Transverse colon (tissue), 4 donors: ENCODE measurements around the gene LSM7. TPM values are rescaled to one million over a fixed set of nuclear protein-coding genes. Genes with fewer than 3 reads are reported as not detected.
"Not testable (repeated sequence)": the region's sequence is repeated elsewhere in the genome, so short reads cannot be mapped to it uniquely, and the experiment has no call there.

ENCODE experiments used
- DNase-seq: peaks from one replicate; pipeline ENCODE4 v3.0.0-alpha.2; 2019
- H3K27ac ChIP-seq, 4 donors: fragments of 200-600 bp; sonication (generic); 2 replicates each; pipeline ENCODE4 v1.5.1; 2016 to 2018; ENCODE audit warnings: inconsistent platforms in 4 of 4
- H3K27me3 ChIP-seq: fragments of 200-600 bp; sonication (generic); 2 replicates; pipeline ENCODE4 v1.5.1; 2017; ENCODE audit warnings: inconsistent platforms
- H3K36me3 ChIP-seq, 4 donors: fragments of 200-600 bp; sonication (generic); 2 replicates each; pipeline ENCODE4 v1.5.1; 2017 to 2019; ENCODE audit warnings: inconsistent platforms in 4 of 4
- H3K4me1 ChIP-seq, 4 donors: fragments of 200-600 bp; sonication (generic); 2 replicates each; pipeline ENCODE4 v1.5.1; 2017 to 2020; ENCODE audit warnings: inconsistent platforms in 4 of 4
- H3K4me3 ChIP-seq, 4 donors: fragments of 200-600 bp; sonication (generic); 1 replicate in 1 of 4; 2 replicates in 3 of 4; pipeline versions ENCODE4 v1.5.1 to v1.6.1; 2017 to 2019; ENCODE audit warnings: inconsistent platforms in 4 of 4
- H3K9me3 ChIP-seq, 2 donors: fragments of 200-600 bp; sonication (generic); 2 replicates each; pipeline ENCODE4 v1.5.1; 2017 to 2019; ENCODE audit warnings: inconsistent platforms in 2 of 2
- EP300 ChIP-seq: sonication (generic); formaldehyde crosslinking; IDR thresholded peaks from one replicate; pipeline ENCODE4 v1.6.1; 2017; ENCODE audit warnings: antibody characterized with exemption, low read depth
- POLR2A ChIP-seq: fragments of 450-650 bp; IDR thresholded peaks from one replicate; pipeline ENCODE4 v1.6.1; 2016; ENCODE audit warnings: antibody characterized with exemption, mild to moderate bottlenecking, moderate library complexity
- POLR2AphosphoS5 ChIP-seq, 3 donors: sonication (generic); formaldehyde crosslinking; IDR thresholded peaks; one replicate each; pipeline ENCODE4 v1.6.1; 2016; ENCODE audit warnings: antibody characterized with exemption in 3 of 3
- WGBS, 2 donors: methylation state at CpG; one replicate each; pipeline ENCODE4 v1.1.5; 2018; ENCODE audit warnings: low coverage in 1 of 2; 5-methylcytosine and 5-hydroxymethylcytosine counted together
- in situ Hi-C, 4 donors: fragments of 200-750 bp; cut with MboI; loops; one replicate each; pipeline versions ENCODE4 v1.15.0 to v1.15.1; 2017; ENCODE audit warnings: low sequenced_read_pairs in 3 of 4, low pct_ligation_motif_present in 1 of 4, low pct_unique_long_range_greater_than_20kb in 1 of 4
- intact Hi-C: fragments of 100-400 bp; cut with DNase I; formaldehyde crosslinking; loops from one replicate; pipeline ENCODE4 v1.15.1; 2023; ENCODE audit warnings: low total_unique reads
- total RNA-seq, 4 donors: library from RNA; depleted of rRNA; stranded (reverse); fragments of >200 nt; gene quantifications; one replicate each; pipeline ENCODE4 v1.1.0, GENCODE V29; 2016
- TF ChIP-seq, protein P1 (sequence below), 5 experiments: fragments of 200-600 bp in 3 of 5; fragments of 450-650 bp in 2 of 5; sonication (generic) in 3 of 5; IDR thresholded peaks; 1 replicate in 2 of 5; 2 replicates in 3 of 5; pipeline ENCODE4 v1.5.1; 2016 to 2017; ENCODE audit warnings: antibody characterized with exemption in 5 of 5, inconsistent platforms in 3 of 5, mild to moderate bottlenecking in 2 of 5, moderate library complexity in 1 of 5

Gene LSM7
- total RNA-seq, 4 donors from 2014 or later: 62.9 to 151 (median 132) TPM

DNA sequence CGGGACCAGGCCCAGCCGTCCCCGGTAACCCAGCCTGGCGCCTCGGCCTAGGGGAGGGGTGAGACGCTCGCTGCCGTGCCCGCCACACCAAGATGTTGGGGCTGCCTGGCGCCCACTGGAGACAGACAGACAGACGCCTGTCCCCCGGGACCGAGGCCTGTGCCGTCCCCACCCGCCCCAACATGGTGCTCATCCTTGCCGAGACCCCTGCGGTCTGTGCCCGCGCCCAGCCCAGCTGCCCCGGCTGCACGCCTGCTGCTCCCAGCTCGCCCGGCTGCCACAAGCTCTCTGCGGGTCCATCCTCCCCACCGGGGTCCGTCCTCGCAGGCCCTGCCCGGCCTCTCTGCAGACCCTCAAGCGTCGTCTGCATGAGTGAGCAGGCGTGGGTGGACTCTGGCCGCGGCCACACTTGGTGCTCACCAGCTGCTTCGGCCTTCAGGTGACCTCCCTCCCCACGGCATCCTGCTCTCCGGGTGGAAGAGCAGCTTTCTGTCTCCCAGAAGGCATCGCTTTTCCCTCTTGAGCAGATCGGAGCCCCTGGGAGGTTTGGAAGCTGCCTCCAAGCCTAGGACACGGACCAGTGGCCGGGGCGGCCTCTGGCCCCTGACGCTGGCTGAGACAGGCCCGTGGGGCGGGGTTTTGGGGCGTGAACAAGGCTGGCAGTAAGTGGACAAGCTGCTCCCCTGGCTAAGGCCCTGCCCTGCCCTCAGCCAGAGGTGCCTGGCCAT lies 24.9 kb upstream of the LSM7 start:
- TF ChIP-seq, protein P1, sequence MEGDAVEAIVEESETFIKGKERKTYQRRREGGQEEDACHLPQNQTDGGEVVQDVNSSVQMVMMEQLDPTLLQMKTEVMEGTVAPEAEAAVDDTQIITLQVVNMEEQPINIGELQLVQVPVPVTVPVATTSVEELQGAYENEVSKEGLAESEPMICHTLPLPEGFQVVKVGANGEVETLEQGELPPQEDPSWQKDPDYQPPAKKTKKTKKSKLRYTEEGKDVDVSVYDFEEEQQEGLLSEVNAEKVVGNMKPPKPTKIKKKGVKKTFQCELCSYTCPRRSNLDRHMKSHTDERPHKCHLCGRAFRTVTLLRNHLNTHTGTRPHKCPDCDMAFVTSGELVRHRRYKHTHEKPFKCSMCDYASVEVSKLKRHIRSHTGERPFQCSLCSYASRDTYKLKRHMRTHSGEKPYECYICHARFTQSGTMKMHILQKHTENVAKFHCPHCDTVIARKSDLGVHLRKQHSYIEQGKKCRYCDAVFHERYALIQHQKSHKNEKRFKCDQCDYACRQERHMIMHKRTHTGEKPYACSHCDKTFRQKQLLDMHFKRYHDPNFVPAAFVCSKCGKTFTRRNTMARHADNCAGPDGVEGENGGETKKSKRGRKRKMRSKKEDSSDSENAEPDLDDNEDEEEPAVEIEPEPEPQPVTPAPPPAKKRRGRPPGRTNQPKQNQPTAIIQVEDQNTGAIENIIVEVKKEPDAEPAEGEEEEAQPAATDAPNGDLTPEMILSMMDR (IDR thresholded peaks at IDR 0.05): no peak
- no peak for TF ChIP-seq EP300
- TF ChIP-seq POLR2A: no peak
- TF ChIP-seq POLR2AphosphoS5 (IDR thresholded peaks at IDR 0.05): no peak
- Histone ChIP-seq H3K4me3 (no peak overlapping the region), H3K27me3 (no peaks in the 10 kb centered on the region), H3K27ac (no peak overlapping the region), H3K9me3 (no peaks in the 10 kb centered on the region), H3K36me3 (peaks cover 0 to 4% (median 2%) of the 10 kb centered on the region in 4 donors), H3K4me1 (no peaks in the 10 kb centered on the region)
- intact Hi-C loops: no loop called here
- in situ Hi-C loops: no loop called here
- DNase-seq: no peak
- 90% methylated on average over 28 of the region's 45 CpGs; no CpG with 5 or more reads in 1 of the 2 donors for WGBS, 2 donors

DNA sequence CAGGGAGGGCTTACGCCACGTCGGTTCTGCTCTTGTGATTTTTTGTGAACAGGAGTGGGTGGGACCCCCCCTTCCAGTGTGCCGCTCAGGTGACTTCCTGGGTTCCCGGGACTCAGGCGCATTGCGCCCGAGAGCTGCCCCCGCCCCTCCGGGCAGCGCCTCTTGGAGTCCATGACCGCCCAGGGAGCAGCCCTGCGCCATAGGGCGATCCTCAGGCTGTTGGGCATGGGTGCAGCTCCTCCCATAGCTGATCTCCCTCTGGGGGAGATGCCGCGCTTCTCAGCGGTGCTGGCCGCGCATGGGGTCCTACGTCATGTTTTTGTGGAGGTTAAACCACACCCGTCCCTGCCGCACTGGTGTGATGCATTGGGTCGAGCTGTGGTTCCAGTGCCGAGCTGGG lies 23.7 kb upstream of the LSM7 start:
- 84 to 94% methylated on average over 5 to 24 of the region's 24 CpGs for WGBS, 2 donors
- in situ Hi-C loops: no loop called here

DNA sequence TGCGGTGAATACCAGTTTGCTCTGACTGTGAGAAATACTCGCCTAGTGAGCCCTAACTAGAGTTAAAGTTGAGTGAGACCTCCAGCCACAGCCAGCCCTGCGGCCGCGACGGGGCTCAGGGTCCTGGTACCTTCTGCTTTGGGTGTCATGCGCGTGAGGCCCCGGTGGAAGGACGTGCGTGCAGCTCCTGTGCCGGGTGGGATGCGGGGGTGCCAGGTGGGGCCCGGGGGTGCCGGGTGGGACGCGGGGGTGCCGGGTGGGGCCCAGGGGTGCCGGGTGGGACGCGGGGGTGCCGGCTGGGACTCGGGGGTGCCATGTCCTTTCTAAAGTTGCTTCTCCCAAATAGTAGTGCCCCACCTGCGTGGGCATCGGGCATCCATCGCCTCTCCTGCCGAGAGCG lies 23.2 kb upstream of the LSM7 start:
- WGBS, 2 donors: 83 to 95% methylated on average over 2 to 15 of the region's 28 CpGs
- peaks cover 0 to 4% (median 2%) of the 10 kb centered on the region in 4 donors for H3K36me3 ChIP-seq

More for the DNA sequence above, 23.7 kb upstream of the LSM7 start:
- H3K27me3 ChIP-seq: no peaks in the 10 kb centered on the region
- intact Hi-C loops: no loop called here
- no peak for TF ChIP-seq POLR2A
- no peak for TF ChIP-seq POLR2AphosphoS5 (IDR thresholded peaks at IDR 0.05)
- TF ChIP-seq EP300: no peak
- TF ChIP-seq, protein P1 (IDR thresholded peaks at IDR 0.05): no peak
- no peaks in the 10 kb centered on the region for H3K4me1 ChIP-seq
- no peak overlapping the region for H3K27ac ChIP-seq
- H3K36me3 ChIP-seq: peaks cover 0 to 4% (median 2%) of the 10 kb centered on the region in 4 donors
- DNase-seq: no peak
- H3K9me3 ChIP-seq: no peaks in the 10 kb centered on the region
- H3K4me3 ChIP-seq: no peak overlapping the region

DNA sequence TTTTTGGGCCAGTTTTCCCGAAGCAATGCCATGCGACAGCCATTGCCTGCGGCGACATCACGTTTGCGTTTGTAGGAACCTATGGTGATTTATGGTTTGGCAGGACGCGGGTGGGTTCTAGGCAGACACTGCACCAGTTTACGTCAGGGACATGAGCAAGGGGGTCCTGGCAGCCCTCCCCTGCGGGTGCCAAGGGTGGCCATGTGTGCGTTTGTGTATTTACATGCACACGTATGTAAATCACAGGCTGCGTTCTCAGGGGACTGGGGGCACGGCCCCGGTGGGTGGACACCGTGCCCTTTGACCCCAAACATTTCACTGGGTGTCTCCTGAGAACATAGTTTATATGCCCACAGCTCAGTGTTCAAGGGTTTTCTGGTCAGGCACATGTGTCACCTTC lies 22.3 kb upstream of the LSM7 start:
- H3K27ac ChIP-seq: no peak overlapping the region
- H3K27me3 ChIP-seq: no peaks in the 10 kb centered on the region
- intact Hi-C loops: no loop called here
- in situ Hi-C loops: no loop called here
- WGBS, 2 donors: 90 to 96% methylated on average over 5 to 16 of the region's 16 CpGs
- peaks cover 0 to 9% (median 4%) of the 10 kb centered on the region in 4 donors for H3K4me1 ChIP-seq
- H3K4me3 ChIP-seq: no peak overlapping the region
- no peak for DNase-seq
- TF ChIP-seq POLR2A: no peak
- TF ChIP-seq, protein P1 (IDR thresholded peaks at IDR 0.05): no peak
- no peak for TF ChIP-seq EP300
- no peak for TF ChIP-seq POLR2AphosphoS5 (IDR thresholded peaks at IDR 0.05)
- peaks cover 0 to 4% (median 2%) of the 10 kb centered on the region in 4 donors for H3K36me3 ChIP-seq
- no peaks in the 10 kb centered on the region for H3K9me3 ChIP-seq

More for the DNA sequence above, 23.2 kb upstream of the LSM7 start:
- H3K4me3 ChIP-seq: no peak overlapping the region
- in situ Hi-C loops: no loop called here
- DNase-seq: no peak
- TF ChIP-seq POLR2A (no peak), EP300 (no peak), POLR2AphosphoS5 (IDR thresholded peaks at IDR 0.05) (no peak)
- TF ChIP-seq, protein P1 (IDR thresholded peaks at IDR 0.05): no peak
- intact Hi-C loops: no loop called here
- H3K27me3 ChIP-seq: no peaks in the 10 kb centered on the region
- no peaks in the 10 kb centered on the region for H3K9me3 ChIP-seq
- H3K4me1 ChIP-seq: no peaks in the 10 kb centered on the region
- no peak overlapping the region for H3K27ac ChIP-seq

DNA sequence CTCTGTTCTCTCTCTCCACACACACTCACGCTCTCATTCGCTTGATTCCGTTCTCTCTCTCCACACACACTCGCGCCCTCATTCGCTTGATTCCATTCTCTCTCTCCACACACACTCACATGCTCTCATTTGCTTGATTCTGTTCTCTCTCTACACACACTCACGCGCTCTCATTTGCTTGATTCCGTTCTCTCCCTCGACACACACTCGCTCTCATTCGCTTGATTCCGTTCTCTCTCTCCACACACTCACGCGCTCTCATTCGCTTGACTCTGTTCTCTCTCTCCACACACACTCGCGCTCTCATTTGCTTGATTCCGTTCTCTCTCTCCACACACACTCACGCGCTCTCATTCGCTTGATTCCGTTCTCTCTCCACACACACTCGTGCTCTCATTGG lies 21.4 kb upstream of the LSM7 start:
- H3K4me3 ChIP-seq, in situ Hi-C loops, H3K36me3 ChIP-seq, H3K27me3 ChIP-seq, intact Hi-C loops, DNase-seq, H3K9me3 ChIP-seq, H3K27ac ChIP-seq: not testable (repeated sequence)
- WGBS, 2 donors: 93 to 96% methylated on average over 19 to 24 of the region's 24 CpGs
- peaks cover 0 to 13% (median 7%) of the 10 kb centered on the region in 4 donors for H3K4me1 ChIP-seq
